Activated T-helper 1 cell treated with Interleukin-2 at 50 U/mL for 16 hours (primary cell): ENCODE measurements around the gene POLR3GL.

Source experiments
- DNase-seq: peaks from one replicate; pipeline ENCODE4 v3.0.0-alpha.2; 2020; ENCODE audit warnings: low read depth

The POLR3GL gene

DNA sequence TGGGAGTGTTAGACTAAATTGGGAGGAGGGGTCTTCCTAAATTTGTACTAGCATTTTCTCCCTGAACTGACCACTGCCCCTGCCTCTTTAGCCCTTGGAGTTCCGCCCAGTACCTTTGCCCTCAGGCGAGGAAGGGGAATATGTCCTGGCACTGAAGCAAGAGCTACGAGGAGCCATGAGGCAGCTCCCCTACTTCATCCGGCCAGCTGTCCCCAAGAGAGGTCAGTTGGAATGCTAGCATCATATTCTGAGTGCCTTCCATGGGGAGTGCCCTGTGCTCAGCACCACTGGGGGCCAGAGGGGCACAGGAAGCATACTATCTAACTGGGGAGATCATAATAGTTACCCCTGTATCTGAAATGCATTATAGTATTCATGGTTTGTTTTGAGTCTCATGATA is 10.7 kb downstream of the POLR3GL start:
- no peak for DNase-seq

GRCh38 chr1:145977016-145977415 is 12.5 kb downstream of the POLR3GL start:
- DNase-seq, result no peak

- peak; percentile 47 for DNase-seq
Observed at GRCh38 chr1:145977486-145978470, 13.3 kb downstream of the POLR3GL start.

- DNase-seq, result no peak
Observed at GRCh38 chr1:145978471-145978853, 14.0 kb downstream of the POLR3GL start.

DNA sequence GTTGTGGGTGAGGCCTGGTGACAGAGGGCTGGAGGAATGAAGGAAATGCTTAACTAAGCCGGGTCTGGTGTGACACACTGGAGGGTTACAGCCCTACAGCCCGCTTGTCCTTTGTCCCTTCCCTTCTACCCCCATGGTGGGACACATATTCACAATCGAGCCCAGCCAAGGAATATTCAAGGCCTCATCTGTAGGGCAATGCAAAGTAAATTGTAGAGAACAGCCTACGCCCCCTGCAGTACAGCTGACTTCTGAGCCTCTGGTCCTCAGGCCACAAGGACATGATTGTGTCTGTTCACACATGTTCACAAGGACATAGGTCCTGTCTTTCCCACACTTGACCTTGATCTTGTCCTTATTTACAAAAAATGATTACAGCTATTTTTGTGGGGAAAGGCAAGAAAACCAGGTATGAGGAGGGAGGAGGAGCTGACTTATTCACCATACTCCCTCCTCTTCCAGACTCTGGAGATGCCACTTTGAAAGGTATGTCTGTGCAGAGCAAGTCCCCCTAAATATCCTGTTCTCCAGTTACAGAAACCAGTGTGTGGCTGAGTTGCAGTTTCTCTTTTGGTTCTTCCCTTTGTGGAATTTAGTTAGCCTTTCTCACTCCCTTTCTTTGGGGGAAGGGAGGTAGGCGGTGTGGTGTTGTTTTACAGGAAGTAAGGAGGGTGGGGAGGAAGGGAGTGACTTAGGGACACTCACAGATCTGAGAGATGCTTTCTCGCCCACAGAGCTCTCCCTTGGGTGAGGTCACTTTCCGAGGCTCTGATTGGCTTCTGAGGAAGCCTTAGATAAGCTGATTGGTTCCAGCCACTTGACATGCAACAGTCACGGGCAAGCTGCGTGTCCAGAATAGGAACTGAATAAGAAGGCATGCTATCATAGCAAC is 14.6 kb downstream of the POLR3GL start:
- peak; percentile 55 for DNase-seq

DNA sequence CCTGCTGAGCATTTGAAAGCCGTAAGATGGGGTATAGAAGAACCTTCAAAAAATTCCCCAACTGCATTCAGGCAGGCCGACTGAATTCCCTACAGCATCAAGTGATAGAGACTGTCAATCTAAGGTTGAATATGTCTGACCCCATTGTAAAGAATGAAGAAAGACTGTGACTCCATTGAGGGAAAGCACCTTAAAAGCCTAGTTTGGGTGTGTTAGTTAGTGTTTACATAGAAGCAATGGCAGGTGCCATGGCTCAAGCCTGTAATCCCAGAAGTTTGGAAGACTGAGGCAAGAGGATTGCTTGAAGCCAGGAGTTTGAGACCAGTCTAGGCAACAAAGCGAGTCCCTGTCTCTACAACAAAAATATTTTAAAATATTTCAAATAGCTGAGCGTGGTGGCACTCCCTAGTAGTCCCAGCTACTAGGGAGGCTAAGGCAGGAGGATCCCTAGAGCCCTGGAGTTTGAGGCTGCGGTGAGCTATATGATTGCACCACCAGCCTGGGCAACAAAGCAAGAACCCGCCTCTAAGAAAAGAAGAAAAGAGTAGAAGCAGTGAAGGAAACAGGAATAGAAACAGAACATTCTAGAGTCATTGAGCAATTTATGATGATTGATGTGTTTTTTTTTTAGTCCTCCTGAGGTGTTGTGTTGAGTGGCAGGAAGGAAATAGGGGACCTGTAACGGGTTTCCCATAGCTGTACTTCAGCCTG is 15.4 kb downstream of the POLR3GL start:
- DNase-seq, result no peak

DNA sequence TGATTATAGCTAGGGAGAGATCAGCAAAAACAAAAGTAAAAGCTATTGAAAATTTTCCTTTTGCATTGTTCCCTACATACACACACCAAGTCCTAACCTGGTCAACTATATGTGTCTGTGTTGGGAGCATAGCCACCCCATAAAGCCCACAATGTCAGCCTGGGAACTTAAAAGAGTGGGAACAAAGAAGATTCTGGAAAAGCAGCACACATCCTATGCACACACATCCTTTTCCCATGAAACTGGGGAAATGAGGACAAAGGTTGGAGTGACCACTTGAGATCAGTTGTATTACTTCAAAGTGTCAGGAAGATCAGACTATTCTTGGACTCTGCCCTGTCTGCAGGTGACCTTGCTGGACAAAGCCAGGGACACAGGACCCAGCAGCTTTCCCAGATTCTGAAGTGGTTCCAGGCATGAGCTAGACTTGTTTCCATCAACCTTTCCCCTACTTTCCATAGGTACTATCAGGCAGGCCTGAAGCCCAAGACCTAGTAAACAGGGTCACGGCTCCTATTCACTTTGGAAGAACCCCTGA is 16.0 kb downstream of the POLR3GL start:
- no peak for DNase-seq

GRCh38 chr1:145982010-145982723 is 17.7 kb downstream of the POLR3GL start:
- no peak for DNase-seq

DNA sequence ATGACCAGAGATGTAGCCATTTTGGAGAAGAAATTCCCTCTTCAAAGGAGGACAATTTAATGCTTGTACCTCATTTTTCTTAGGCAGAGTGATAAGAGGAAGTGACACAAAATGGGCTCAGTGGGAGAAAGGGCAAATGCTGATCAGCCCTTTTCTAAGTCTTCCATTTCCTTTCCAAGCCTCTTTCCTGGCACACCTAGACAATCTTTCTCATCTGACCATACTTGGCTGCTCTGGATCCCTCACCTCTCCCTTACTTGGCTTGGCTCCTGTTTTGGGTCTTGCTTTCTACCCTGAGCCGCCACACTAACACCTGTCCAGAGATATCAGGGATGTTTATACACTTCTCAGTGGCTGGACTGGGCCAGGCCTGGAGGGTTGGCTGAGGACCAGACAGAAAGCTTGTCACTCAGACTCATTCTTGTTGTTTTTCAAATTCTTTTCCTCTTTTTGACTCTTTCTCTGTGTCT is 18.8 kb downstream of the POLR3GL start:
- DNase-seq, result no peak

DNA sequence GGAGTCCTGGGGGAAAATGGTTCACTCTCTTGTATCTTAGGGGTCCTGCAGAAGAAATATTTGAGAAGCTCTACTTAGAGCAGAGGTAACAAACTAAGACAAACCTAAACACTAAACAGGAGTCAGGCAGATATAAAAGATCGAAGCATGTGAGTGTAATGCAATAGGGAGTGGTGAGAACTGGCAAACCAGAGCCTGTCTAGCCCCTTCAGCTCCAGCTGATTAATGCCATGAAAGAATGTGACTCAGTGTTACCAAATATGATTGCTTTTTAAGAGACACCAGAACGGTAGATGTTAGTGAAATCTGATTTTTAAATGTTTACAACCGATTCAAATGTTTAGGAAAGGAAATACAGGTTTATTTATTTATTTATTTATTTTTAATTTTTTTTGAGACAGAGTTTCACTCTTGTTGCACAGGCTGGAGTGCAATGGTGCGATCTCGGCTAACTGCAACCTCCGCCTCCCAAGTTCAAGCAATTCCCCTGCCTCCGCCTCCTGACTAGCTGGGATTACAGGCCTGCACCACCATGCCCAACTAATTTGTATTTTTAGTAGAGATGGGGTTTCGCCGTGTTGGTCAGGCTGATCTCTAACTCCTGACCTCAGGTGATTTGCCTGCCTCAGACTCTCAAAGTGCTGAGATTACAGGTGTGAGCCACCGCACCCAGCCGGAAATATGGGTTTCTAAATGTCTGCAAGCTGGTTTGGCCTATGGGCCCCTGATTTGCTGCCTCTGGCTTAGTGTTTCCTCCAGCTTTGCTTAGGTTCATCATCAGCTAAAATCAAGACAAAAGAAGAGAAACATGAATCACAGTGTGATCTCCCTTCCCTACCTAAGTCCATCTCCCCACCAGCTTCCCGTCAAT is 19.7 kb downstream of the POLR3GL start:
- no peak for DNase-seq

DNA sequence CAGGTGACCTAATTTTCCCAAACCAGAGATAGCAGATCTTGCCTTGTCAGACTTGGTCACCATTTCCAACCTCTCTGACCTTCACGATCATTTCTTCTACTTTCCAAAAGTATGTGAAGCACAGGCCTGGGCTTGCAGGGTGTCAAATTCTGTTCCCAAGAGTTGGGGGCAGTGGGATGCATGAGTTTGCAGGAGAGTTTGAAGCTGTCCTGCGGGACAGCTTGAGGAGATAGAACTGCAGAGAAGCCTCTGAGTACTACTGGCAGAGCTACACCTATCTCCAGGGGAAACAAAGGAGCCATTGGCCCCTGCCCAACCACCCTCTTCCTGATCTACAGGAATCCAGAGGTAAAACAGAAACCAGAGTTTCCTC is 20.6 kb downstream of the POLR3GL start:
- DNase-seq, result no peak

DNA sequence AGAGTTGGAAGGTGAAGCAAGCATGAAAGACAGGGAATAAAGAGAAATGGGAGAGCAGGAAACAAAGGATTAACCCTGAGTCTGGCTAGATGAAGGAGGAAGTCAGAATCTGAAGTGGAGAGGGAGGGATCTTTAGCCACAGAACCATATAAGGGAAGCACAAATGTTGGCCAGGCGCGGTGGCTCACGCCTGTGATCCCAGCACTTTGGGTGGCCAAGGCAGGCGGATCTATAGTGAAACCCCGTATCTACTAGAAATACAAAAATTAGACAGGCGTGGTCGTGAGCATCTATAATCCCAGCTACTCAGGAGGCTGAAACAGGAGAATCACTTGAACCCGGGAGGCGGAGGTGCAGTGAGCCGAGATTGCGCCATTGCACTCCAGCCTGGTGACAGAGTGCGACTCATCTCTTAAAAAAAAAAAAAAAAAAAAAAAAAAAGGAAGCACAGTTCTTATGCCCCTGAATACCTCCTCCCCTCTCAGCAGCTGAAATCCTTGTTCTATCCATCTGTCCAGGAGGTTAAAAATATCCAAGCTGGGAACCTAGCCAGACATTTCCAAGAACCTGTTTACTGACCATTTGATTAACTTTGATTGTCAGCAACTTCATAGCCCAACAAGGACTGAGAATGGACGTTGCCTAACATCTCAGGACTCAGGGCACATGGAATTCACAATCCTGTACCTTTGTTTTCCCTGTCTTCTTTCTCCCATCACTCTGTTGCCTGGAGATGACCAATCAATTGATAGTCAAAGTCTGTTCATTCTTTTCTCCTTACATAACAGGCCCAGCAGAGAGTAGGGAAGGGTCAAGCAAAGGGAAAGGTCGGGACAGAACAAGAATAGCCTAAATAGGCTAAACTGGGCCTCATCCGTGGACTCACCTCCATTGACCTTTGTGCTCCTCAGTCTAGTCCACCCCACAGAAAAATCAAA is 21.3 kb downstream of the POLR3GL start:
- DNase-seq, result no peak

DNA sequence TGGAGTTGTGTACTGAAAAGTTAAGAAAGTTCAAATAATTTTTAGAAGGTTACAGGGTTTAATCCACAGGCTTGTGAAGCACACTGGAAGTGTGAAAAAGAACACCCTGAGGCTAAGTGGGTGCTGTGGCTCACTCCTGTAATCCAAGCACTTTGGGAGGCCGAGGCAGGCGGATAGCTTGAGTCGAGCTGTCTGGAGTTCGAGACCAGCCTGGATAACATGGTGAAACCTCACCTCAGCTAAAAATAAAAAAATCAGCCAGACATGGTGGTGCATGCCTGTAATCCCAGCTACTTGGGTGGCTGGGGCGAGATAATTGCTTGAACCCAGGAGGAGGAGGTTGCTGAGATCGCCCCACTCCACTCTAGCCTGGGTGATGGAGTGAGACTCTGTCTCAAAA is 22.1 kb downstream of the POLR3GL start:
- no peak for DNase-seq

GRCh38 chr1:145987926-145988325 is 23.4 kb downstream of the POLR3GL start:
- DNase-seq, result no peak

DNA sequence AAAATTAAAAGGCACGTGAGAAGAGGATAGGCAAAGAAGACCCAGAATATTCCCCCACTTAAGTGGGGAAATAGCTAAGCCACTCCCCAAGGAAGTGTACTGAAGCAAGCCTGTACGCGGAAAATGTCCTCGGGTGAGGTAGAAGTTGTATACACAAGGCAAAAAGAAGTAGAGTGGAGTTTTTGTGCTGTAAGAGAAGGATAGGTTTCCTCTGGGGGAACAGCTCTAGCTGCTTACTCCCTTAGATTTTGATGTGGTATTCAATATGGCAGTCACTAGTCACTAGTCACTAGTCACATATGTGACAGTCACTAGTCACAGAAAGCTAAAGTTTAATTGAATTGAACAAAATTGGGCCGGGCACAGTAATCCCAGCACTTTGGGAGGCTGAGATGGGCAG is 24.3 kb downstream of the POLR3GL start:
- DNase-seq, result no peak

DNA sequence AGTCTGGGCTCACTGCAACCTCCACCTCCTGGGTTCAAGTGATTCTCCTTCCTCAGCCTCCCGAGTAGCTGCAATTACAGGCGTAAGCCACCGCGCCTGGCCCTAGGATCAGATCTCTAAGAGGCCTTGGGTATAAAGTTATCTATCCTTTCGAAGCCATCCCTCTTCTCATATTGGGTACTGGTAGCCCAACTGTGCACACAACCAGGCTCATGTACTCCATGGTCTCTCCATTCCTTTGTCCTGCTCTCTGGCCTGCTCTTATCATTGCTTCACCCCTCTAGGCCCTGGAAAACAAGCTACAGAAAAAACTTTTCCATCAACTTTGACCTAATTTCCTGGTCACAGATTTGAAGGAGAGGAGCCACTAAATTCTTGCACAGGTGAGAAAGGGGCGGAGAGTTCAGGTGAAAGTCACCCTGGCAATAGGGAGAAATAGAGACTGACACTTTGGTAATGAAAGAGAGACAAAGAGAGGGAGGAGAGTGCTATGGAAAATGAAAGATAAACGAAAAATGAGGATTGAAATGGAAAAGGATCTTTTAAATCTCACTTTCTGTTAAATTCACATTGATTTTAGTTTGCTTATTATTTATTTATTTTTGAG is 25.9 kb downstream of the POLR3GL start:
- no peak for DNase-seq

GRCh38 chr1:145991735-145992412 is 27.4 kb downstream of the POLR3GL start:
- no peak for DNase-seq

GRCh38 chr1:145992502-145992936 is 28.0 kb downstream of the POLR3GL start:
- no peak for DNase-seq
